Hepatocyte (in vitro differentiated cells): ENCODE measurements around the gene NXPE2. TPM values are rescaled to one million over a fixed set of nuclear protein-coding genes. Genes with fewer than 3 reads are reported as not detected.
"Not testable (repeated sequence)": the region's sequence is repeated elsewhere in the genome, so short reads cannot be mapped to it uniquely, and the experiment has no call there.

Experiments used
- DNase-seq: peaks from one replicate; pipeline ENCODE4 v3.0.0-alpha.2; 2016; ENCODE audit warnings: low spot score
- H2AFZ ChIP-seq: fragments of 200-600 bp; sonication (generic); 2 replicates; pipeline ENCODE4 v1.6.0; 2016; ENCODE audit warnings: antibody characterized with exemption, mild to moderate bottlenecking
- H3K27ac ChIP-seq: fragments of 200-600 bp; sonication (generic); 2 replicates; pipeline ENCODE4 v1.5.1; 2016; ENCODE audit warnings: mild to moderate bottlenecking
- H3K27me3 ChIP-seq: fragments of 200-600 bp; sonication (generic); 2 replicates; pipeline ENCODE4 v1.6.1; 2016
- H3K36me3 ChIP-seq: fragments of 200-600 bp; sonication (generic); replicated peaks from 2 replicates; pipeline ENCODE4 v1.5.1; 2016; ENCODE audit warnings: low read depth; ENCODE audit not compliant: insufficient read depth
- H3K4me1 ChIP-seq: fragments of 200-600 bp; sonication (generic); 2 replicates; pipeline ENCODE4 v1.5.1; 2016; ENCODE audit warnings: mild to moderate bottlenecking, moderate library complexity; ENCODE audit not compliant: insufficient read depth
- H3K4me2 ChIP-seq: fragments of 200-600 bp; sonication (generic); 2 replicates; pipeline ENCODE4 v1.6.0; 2016
- H3K4me3 ChIP-seq: fragments of 200-600 bp; sonication (generic); 2 replicates; pipeline ENCODE4 v1.5.1; 2016; ENCODE audit warnings: mild to moderate bottlenecking
- H3K79me2 ChIP-seq: fragments of 200-600 bp; sonication (generic); 2 replicates; pipeline ENCODE4 v1.6.0; 2017; ENCODE audit warnings: mild to moderate bottlenecking
- H3K9me2 ChIP-seq: fragments of 200-600 bp; sonication (generic); replicated peaks from 2 replicates; pipeline ENCODE4 v1.6.0; 2017; ENCODE audit warnings: mild to moderate bottlenecking; ENCODE audit not compliant: insufficient read depth
- H3K9me3 ChIP-seq: fragments of 200-600 bp; sonication (generic); 2 replicates; pipeline ENCODE4 v1.5.1; 2016; ENCODE audit warnings: low read depth, mild to moderate bottlenecking
- H4K20me1 ChIP-seq: fragments of 200-600 bp; sonication (generic); 2 replicates; pipeline ENCODE4 v1.6.0; 2016; ENCODE audit warnings: mild to moderate bottlenecking; ENCODE audit not compliant: insufficient read depth, poor library complexity, severe bottlenecking
- CTCF ChIP-seq: fragments of 200-600 bp; sonication (generic); IDR thresholded peaks from 2 replicates; pipeline ENCODE4 v1.5.1; 2016; ENCODE audit warnings: antibody characterized with exemption, mild to moderate bottlenecking; ENCODE audit not compliant: poor library complexity
- EZH2 ChIP-seq: fragments of 200-600 bp; sonication (generic); IDR thresholded peaks from 2 replicates; pipeline ENCODE4 v1.6.1; 2016; ENCODE audit warnings: antibody characterized with exemption, mild to moderate bottlenecking, borderline replicate concordance
- EZH2phosphoT487 ChIP-seq: fragments of 200-600 bp; sonication (generic); IDR thresholded peaks from one replicate; pipeline ENCODE4 v1.6.1; 2018; ENCODE audit warnings: antibody characterized with exemption, mild to moderate bottlenecking, low read depth, moderate library complexity; ENCODE audit not compliant: unreplicated experiment, severe bottlenecking
- WGBS: methylation state at CpG from one replicate; pipeline ENCODE4 v1.1.6; 2016; ENCODE audit warnings: low lambda C conversion rate; ENCODE audit errors: missing lambda C conversion rate; 5-methylcytosine and 5-hydroxymethylcytosine counted together
- polyA plus RNA-seq: library from polyadenylated mRNA; unstranded; fragments of >200 nt; fragmentation: Nextera tagmentation; extraction: Ambion mirVana; gene quantifications from 2 replicates; pipeline ENCODE4 v1.2.1, GENCODE V29; 2016
- total RNA-seq: library from RNA; depleted of rRNA; stranded (reverse); fragments of >200 nt; gene quantifications from 2 replicates; pipeline ENCODE4 v1.2.3, GENCODE V29; 2014

The NXPE2 gene
- total RNA-seq (0.07 and 0.52 TPM in 2 replicates), polyA plus RNA-seq (not detected in 2 replicates)

GRCh38 chr11:114678125-114679036 lies at the start of gene NXPE2:
Gene NXPE2 (plus strand): TSS chr11:114678527. CDS start chr11:114678576, 49 bp downstream.
- H3K27me3 ChIP-seq, result no peaks in the 10 kb centered on the region
- DNase-seq, result peak; percentile 38
- no peak within 1 kb of the TSS for H2AFZ ChIP-seq
- H3K4me1 ChIP-seq, result no peaks in the 10 kb centered on the region
- H3K27ac ChIP-seq, result peak within 1 kb of the TSS; percentile 68
- H3K4me3 ChIP-seq, result no peak within 1 kb of the TSS
- no peaks in the 10 kb centered on the region for H3K79me2 ChIP-seq
- no peaks in the 10 kb centered on the region for H3K36me3 ChIP-seq
- no peak within 1 kb of the TSS for H3K4me2 ChIP-seq
- WGBS, result 53% methylated on average over 8 of the region's 8 CpGs
- no peak for TF ChIP-seq EZH2phosphoT487
- no peak for TF ChIP-seq CTCF
- no peak for TF ChIP-seq EZH2
- H4K20me1 ChIP-seq, result no peaks in the 10 kb centered on the region
- H3K9me2 ChIP-seq, result no peaks in the 10 kb centered on the region
- no peaks in the 10 kb centered on the region for H3K9me3 ChIP-seq

GRCh38 chr11:114631445-114631965 lies 46.8 kb upstream of the NXPE2 start:
- not testable (repeated sequence) for H2AFZ ChIP-seq, H3K4me3 ChIP-seq, H4K20me1 ChIP-seq, H3K27me3 ChIP-seq, H3K27ac ChIP-seq, H3K9me3 ChIP-seq, H3K36me3 ChIP-seq, H3K79me2 ChIP-seq, H3K4me2 ChIP-seq, H3K4me1 ChIP-seq, H3K9me2 ChIP-seq, DNase-seq
- 95% methylated on average over 13 of the region's 13 CpGs for WGBS

GRCh38 chr11:114639440-114639839 lies 38.9 kb upstream of the NXPE2 start:
- H3K4me2 ChIP-seq, H3K27ac ChIP-seq, H3K9me3 ChIP-seq, H3K36me3 ChIP-seq, H2AFZ ChIP-seq, H3K9me2 ChIP-seq, H3K4me1 ChIP-seq, H3K4me3 ChIP-seq, H4K20me1 ChIP-seq, DNase-seq, H3K79me2 ChIP-seq, H3K27me3 ChIP-seq: not testable (repeated sequence)
- WGBS, result 97% methylated on average over 6 of the region's 6 CpGs

GRCh38 chr11:114650661-114651060 lies 27.7 kb upstream of the NXPE2 start:
- H4K20me1 ChIP-seq, result no peaks in the 10 kb centered on the region

More at GRCh38 chr11:114650661-114651060, 27.7 kb upstream of the NXPE2 start:
- Histone ChIP-seq H3K27ac (no peak overlapping the region), H3K9me3 (no peaks in the 10 kb centered on the region), H2AFZ (no peak overlapping the region), H3K9me2 (no peaks in the 10 kb centered on the region), H3K79me2 (no peaks in the 10 kb centered on the region), H3K36me3 (no peaks in the 10 kb centered on the region), H3K27me3 (no peaks in the 10 kb centered on the region), H3K4me3 (no peak overlapping the region), H3K4me2 (no peak overlapping the region), H3K4me1 (no peaks in the 10 kb centered on the region)
- WGBS, result 88% methylated on average over 3 of the region's 3 CpGs
- DNase-seq, result no peak
- no peak for TF ChIP-seq CTCF
- no peak for TF ChIP-seq EZH2phosphoT487
- no peak for TF ChIP-seq EZH2
